GM18502 (cell line): ENCODE results near the gene SLC44A4.

Experiments
- ATAC-seq: cut with Tn5 transposase; IDR thresholded peaks from one replicate; pipeline ENCODE4 v1.9.1; 2021; ENCODE audit warnings: mild to moderate bottlenecking; ENCODE audit not compliant: unreplicated experiment, poor library complexity

The SLC44A4 gene

GRCh38 chr6:31814677-31815024 lies 64.1 kb downstream of the SLC44A4 start:
- no peak for ATAC-seq

GRCh38 chr6:31813465-31813849 lies 65.3 kb downstream of the SLC44A4 start:
- no peak for ATAC-seq
